ENCODE results near the gene KERA. TPM values are rescaled to one million over a fixed set of nuclear protein-coding genes. Genes with fewer than 3 reads are reported as not detected.

The KERA gene
- total and polyA plus RNA-seq, 9 of the 15 experiments (the other 6 are each of a cell fraction or from before 2014, with no cell fraction given): not detected

GRCh38 chr12:91017043-91017442 is 40.8 kb downstream of the KERA start (continued):
- TF ChIP-seq NCOA6 (IDR thresholded peaks at IDR 0.05) (no peak), RBM34 (IDR thresholded peaks at IDR 0.05; ENCODE audit: borderline replicate concordance, insufficient read depth, low read length) (no peak), ESRRB (CRISPR knock-in tag; IDR thresholded peaks at IDR 0.05; ENCODE audit: borderline replicate concordance) (no peak), CREM (IDR thresholded peaks at IDR 0.05; ENCODE audit: low read depth) (no peak), GTF2F1 (IDR thresholded peaks at IDR 0.05; ENCODE audit: low read depth, low read length) (no peak), KLF13 (tag; IDR thresholded peaks at IDR 0.05; ENCODE audit: borderline replicate concordance, low read depth) (no peak)

GRCh38 chr12:91009319-91009950 is 48.4 kb downstream of the KERA start:
- no TSS peak for BruUV-seq (replicated peaks)
- in situ Hi-C loops (cut with MboI): no loop called here
- ChIA-PET CTCF (ENCODE audit: low intra/inter-chr PET ratio) (no interaction called here), POLR2A (no interaction called here)
- H3K4me2 ChIP-seq (ENCODE audit: insufficient read depth, low read length): no peak overlapping the region
- no peak overlapping the region for H3K9ac ChIP-seq (ENCODE audit: insufficient read depth in 1 of 2, low read depth in 2 of 2, low read length in 2 of 2)
- intact Hi-C loops (cut with micrococcal nuclease): no loop called here
- H2AFZ ChIP-seq (ENCODE audit: low read depth, low read length): no peak overlapping the region
- 6% methylated on average over 1 of the region's 1 CpG for WGBS (ENCODE audit: insufficient coverage, low coverage, missing lambda C conversion rate)
- no peaks in the 10 kb centered on the region for H3K9me1 ChIP-seq (ENCODE audit: control insufficient read depth, insufficient read depth, low read length)
- no peaks in the 10 kb centered on the region for H3K9me3 ChIP-seq (replicated peaks; ENCODE audit: control insufficient read depth, insufficient read depth, low read depth, low read length)
- H3K27ac ChIP-seq (ENCODE audit: extremely low read depth, low read depth, low read length): no peak overlapping the region
- no peaks in the 10 kb centered on the region for H3K79me2 ChIP-seq (ENCODE audit: control insufficient read depth, insufficient read depth, low read length)
- no peak for DNase-seq (ENCODE audit: extremely low read depth in 1 of 4, low spot score in 3 of 4)
- no peaks in the 10 kb centered on the region for H3K4me1 ChIP-seq (replicated peaks in 1 of 2; ENCODE audit: control insufficient read depth in 2 of 2, insufficient read depth in 2 of 2, low read length in 2 of 2)
- FAIRE-seq: no peak
- H4K20me1 ChIP-seq (replicated peaks; ENCODE audit: control insufficient read depth, insufficient read depth, low read length): no peaks in the 10 kb centered on the region
- no peak for ATAC-seq
- no peaks in the 10 kb centered on the region for H3K36me3 ChIP-seq (ENCODE audit: control insufficient read depth, insufficient read depth, low read length)
- no peaks in the 10 kb centered on the region for H3K27me3 ChIP-seq (ENCODE audit: control insufficient read depth in 2 of 2, insufficient read depth in 2 of 2, low read length in 2 of 2)
- no peak overlapping the region for H3K4me3 ChIP-seq
- TF ChIP-seq ZBTB8A (IDR thresholded peaks at IDR 0.05; ENCODE audit: partially characterized antibody) (no peak), RBFOX2 (IDR thresholded peaks at IDR 0.05; ENCODE audit: low read depth, low read length) (no peak), LEF1 (IDR thresholded peaks at IDR 0.05) (no peak), RFX7 (CRISPR knock-in tag; IDR thresholded peaks at IDR 0.05) (no peak), ZNF507 (tag; conservative IDR thresholded peaks at IDR 0.05) (no peak), ETS1 (conservative IDR thresholded peaks at IDR 0.05; ENCODE audit: control insufficient read depth, low read depth, low read length) (no peak), MAFF (IDR thresholded peaks at IDR 0.05; ENCODE audit: low read length) (no peak), KAT7 (CRISPR knock-in tag; IDR thresholded peaks at IDR 0.05; ENCODE audit: borderline replicate concordance) (no peak), SREBF1 (IDR thresholded peaks at IDR 0.05; ENCODE audit: borderline replicate concordance, low read depth, low read length) (no peak), SUPT5H (IDR thresholded peaks at IDR 0.05) (no peak), SRF (CRISPR knock-in tag; IDR thresholded peaks at IDR 0.05) (no peak), STAG1 (CRISPR knock-in tag; IDR thresholded peaks at IDR 0.05; ENCODE audit: borderline replicate concordance) (no peak), FOXP1 (CRISPR knock-in tag; IDR thresholded peaks at IDR 0.05) (no peak), RCOR1 (IDR thresholded peaks at IDR 0.05; ENCODE audit: borderline replicate concordance in 1 of 2, low read depth in 2 of 2, low read length in 2 of 2) (no peak)
